Measurements from ENCODE around the gene NNT.

The NNT gene

GRCh38 chr5:43643327-43643726 lies 40.3 kb downstream of the NNT start:
- TF ChIP-seq CTCF (IDR thresholded peaks at IDR 0.05; ENCODE audit: extremely low read depth, insufficient read depth, missing control alignments) = no peak
- DNase-seq (ENCODE audit: low spot score) = no peak
- in situ Hi-C loops (cut with MboI; ENCODE audit: low pct_unique_long_range_greater_than_20kb, low sequenced_read_pairs, unreplicated experiment) = no loop called here

GRCh38 chr5:43643750-43644149 lies 40.8 kb downstream of the NNT start:
- TF ChIP-seq CTCF (IDR thresholded peaks at IDR 0.05; ENCODE audit: extremely low read depth, insufficient read depth, missing control alignments) = no peak
- in situ Hi-C loops (cut with MboI; ENCODE audit: low pct_unique_long_range_greater_than_20kb, low sequenced_read_pairs, unreplicated experiment) = no loop called here
- no peak for DNase-seq (ENCODE audit: low spot score)

- DNase-seq (ENCODE audit: low spot score) = no peak
- in situ Hi-C loops (cut with MboI; ENCODE audit: low pct_unique_long_range_greater_than_20kb, low sequenced_read_pairs, unreplicated experiment) = no loop called here
- TF ChIP-seq CTCF (IDR thresholded peaks at IDR 0.05; ENCODE audit: extremely low read depth, insufficient read depth, missing control alignments) = no peak
Observed at GRCh38 chr5:43646992-43647391, 44.0 kb downstream of the NNT start.

- in situ Hi-C loops (cut with MboI; ENCODE audit: low pct_unique_long_range_greater_than_20kb, low sequenced_read_pairs, unreplicated experiment) = no loop called here
- TF ChIP-seq CTCF (IDR thresholded peaks at IDR 0.05; ENCODE audit: extremely low read depth, insufficient read depth, missing control alignments) = no peak
- no peak for DNase-seq (ENCODE audit: low spot score)
Observed at GRCh38 chr5:43647789-43648188, 44.8 kb downstream of the NNT start.

- in situ Hi-C loops (cut with MboI; ENCODE audit: low pct_unique_long_range_greater_than_20kb, low sequenced_read_pairs, unreplicated experiment) = no loop called here
- TF ChIP-seq CTCF (IDR thresholded peaks at IDR 0.05; ENCODE audit: extremely low read depth, insufficient read depth, missing control alignments) = no peak
- DNase-seq (ENCODE audit: low spot score) = no peak
Observed at GRCh38 chr5:43648499-43649124, 45.6 kb downstream of the NNT start.

- no peak for TF ChIP-seq CTCF (IDR thresholded peaks at IDR 0.05; ENCODE audit: extremely low read depth, insufficient read depth, missing control alignments)
- DNase-seq (ENCODE audit: low spot score) = no peak
- in situ Hi-C loops (cut with MboI; ENCODE audit: low pct_unique_long_range_greater_than_20kb, low sequenced_read_pairs, unreplicated experiment) = no loop called here
Observed at GRCh38 chr5:43649256-43649655, 46.3 kb downstream of the NNT start.

All from GM13977 (cell line).